ENCODE measurements around the gene ZNF609. TPM values are rescaled to one million over a fixed set of nuclear protein-coding genes. Genes with fewer than 3 reads are reported as not detected.

The ZNF609 gene
- total and polyA plus RNA-seq, 9 donors = 12.1 to 20.8 (median 16.9) TPM

GRCh38 chr15:64521201-64521600, 60.8 kb downstream of the ZNF609 start:
- WGBS (ENCODE audit: insufficient coverage) = no CpG with 5 or more reads among the region's 1 CpG
- no peak overlapping the region for H3K4me3 ChIP-seq (ENCODE audit: low read length)
- no peaks in the 10 kb centered on the region for H3K9me3 ChIP-seq (replicated peaks; ENCODE audit: control insufficient read depth, low read depth, low read length)
- H3K36me3 ChIP-seq (ENCODE audit: control insufficient read depth, insufficient read depth, low read length) = peaks cover 2% of the 10 kb centered on the region
- H3K4me1 ChIP-seq (ENCODE audit: control insufficient read depth, insufficient read depth, low read length) = peaks cover 9% of the 10 kb centered on the region
- H3K27me3 ChIP-seq (ENCODE audit: control insufficient read depth, insufficient read depth, low read length) = no peaks in the 10 kb centered on the region
- DNase-seq = peak; percentile 37
- H3K27ac ChIP-seq (ENCODE audit: low read length) = peak overlapping the region; percentile 53

DNA sequence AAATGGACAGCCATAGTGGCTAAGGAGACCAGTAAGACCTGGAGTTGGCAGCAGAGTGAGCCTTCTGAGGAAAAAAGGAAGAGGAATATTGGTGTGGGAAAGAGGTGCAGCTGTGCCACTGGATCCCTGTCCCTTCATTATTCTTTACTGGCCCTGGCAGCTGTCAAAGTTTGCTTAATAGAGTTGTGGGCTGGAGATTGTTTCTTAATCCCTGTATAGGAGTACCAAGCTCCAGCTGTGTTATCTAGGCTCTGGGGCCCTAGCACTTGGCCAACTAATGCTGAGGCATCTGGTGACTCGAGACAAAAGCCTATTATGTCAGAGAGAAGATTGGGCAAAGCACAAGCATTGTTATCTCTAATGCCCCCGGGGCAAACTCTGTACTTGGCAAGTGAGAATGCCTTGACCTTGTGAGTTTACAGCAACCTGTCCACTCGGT, 61.4 kb downstream of the ZNF609 start:
- WGBS (ENCODE audit: insufficient coverage) = 22% methylated on average over 1 of the region's 3 CpGs
- Histone ChIP-seq H3K36me3 (ENCODE audit: control insufficient read depth, insufficient read depth, low read length) (peaks cover 2% of the 10 kb centered on the region), H3K4me1 (ENCODE audit: control insufficient read depth, insufficient read depth, low read length) (peaks cover 9% of the 10 kb centered on the region), H3K27me3 (ENCODE audit: control insufficient read depth, insufficient read depth, low read length) (no peaks in the 10 kb centered on the region), H3K4me3 (ENCODE audit: low read length) (no peak overlapping the region), H3K9me3 (replicated peaks; ENCODE audit: control insufficient read depth, low read depth, low read length) (no peaks in the 10 kb centered on the region), H3K27ac (ENCODE audit: low read length) (peak overlapping the region; percentile 53)
- DNase-seq = peak; percentile 75

- Histone ChIP-seq H3K27me3 (ENCODE audit: control insufficient read depth, insufficient read depth, low read length) (no peaks in the 10 kb centered on the region), H3K4me3 (ENCODE audit: low read length) (no peak overlapping the region), H3K4me1 (ENCODE audit: control insufficient read depth, insufficient read depth, low read length) (peaks cover 9% of the 10 kb centered on the region), H3K36me3 (ENCODE audit: control insufficient read depth, insufficient read depth, low read length) (no peaks in the 10 kb centered on the region), H3K27ac (ENCODE audit: low read length) (no peak overlapping the region), H3K9me3 (replicated peaks; ENCODE audit: control insufficient read depth, low read depth, low read length) (no peaks in the 10 kb centered on the region)
- no CpG with 5 or more reads among the region's 1 CpG for WGBS (ENCODE audit: insufficient coverage)
- no peak for DNase-seq
These were observed 61.9 kb downstream of the ZNF609 start for GRCh38 chr15:64522226-64522823.

- Histone ChIP-seq H3K9me3 (replicated peaks; ENCODE audit: control insufficient read depth, low read depth, low read length) (no peaks in the 10 kb centered on the region), H3K27ac (ENCODE audit: low read length) (no peak overlapping the region), H3K4me3 (ENCODE audit: low read length) (no peak overlapping the region), H3K4me1 (ENCODE audit: control insufficient read depth, insufficient read depth, low read length) (peaks cover 9% of the 10 kb centered on the region), H3K36me3 (ENCODE audit: control insufficient read depth, insufficient read depth, low read length) (no peaks in the 10 kb centered on the region), H3K27me3 (ENCODE audit: control insufficient read depth, insufficient read depth, low read length) (no peaks in the 10 kb centered on the region)
- DNase-seq = no peak
- WGBS (ENCODE audit: insufficient coverage) = 94% methylated on average over 4 of the region's 5 CpGs
These were observed 62.9 kb downstream of the ZNF609 start for GRCh38 chr15:64523240-64523639.

- H3K9me3 ChIP-seq (replicated peaks; ENCODE audit: control insufficient read depth, low read depth, low read length) = no peaks in the 10 kb centered on the region
- no peak overlapping the region for H3K4me3 ChIP-seq (ENCODE audit: low read length)
- H3K27me3 ChIP-seq (ENCODE audit: control insufficient read depth, insufficient read depth, low read length) = no peaks in the 10 kb centered on the region
- H3K4me1 ChIP-seq (ENCODE audit: control insufficient read depth, insufficient read depth, low read length) = peaks cover 9% of the 10 kb centered on the region
- H3K27ac ChIP-seq (ENCODE audit: low read length) = no peak overlapping the region
- DNase-seq = no peak
- H3K36me3 ChIP-seq (ENCODE audit: control insufficient read depth, insufficient read depth, low read length) = peaks cover 4% of the 10 kb centered on the region
- WGBS (ENCODE audit: insufficient coverage) = no CpG with 5 or more reads among the region's 1 CpG
These were observed 64.4 kb downstream of the ZNF609 start for GRCh38 chr15:64524778-64525177.

- H3K27ac ChIP-seq (ENCODE audit: low read length) = no peak overlapping the region
- H3K9me3 ChIP-seq (replicated peaks; ENCODE audit: control insufficient read depth, low read depth, low read length) = no peaks in the 10 kb centered on the region
- H3K27me3 ChIP-seq (ENCODE audit: control insufficient read depth, insufficient read depth, low read length) = no peaks in the 10 kb centered on the region
- H3K36me3 ChIP-seq (ENCODE audit: control insufficient read depth, insufficient read depth, low read length) = peaks cover 4% of the 10 kb centered on the region
- no peak overlapping the region for H3K4me3 ChIP-seq (ENCODE audit: low read length)
- 83% methylated on average over 1 of the region's 8 CpGs for WGBS (ENCODE audit: insufficient coverage)
- DNase-seq = no peak
- peaks cover 9% of the 10 kb centered on the region for H3K4me1 ChIP-seq (ENCODE audit: control insufficient read depth, insufficient read depth, low read length)
These were observed 65.6 kb downstream of the ZNF609 start for GRCh38 chr15:64525828-64526530.

DNA sequence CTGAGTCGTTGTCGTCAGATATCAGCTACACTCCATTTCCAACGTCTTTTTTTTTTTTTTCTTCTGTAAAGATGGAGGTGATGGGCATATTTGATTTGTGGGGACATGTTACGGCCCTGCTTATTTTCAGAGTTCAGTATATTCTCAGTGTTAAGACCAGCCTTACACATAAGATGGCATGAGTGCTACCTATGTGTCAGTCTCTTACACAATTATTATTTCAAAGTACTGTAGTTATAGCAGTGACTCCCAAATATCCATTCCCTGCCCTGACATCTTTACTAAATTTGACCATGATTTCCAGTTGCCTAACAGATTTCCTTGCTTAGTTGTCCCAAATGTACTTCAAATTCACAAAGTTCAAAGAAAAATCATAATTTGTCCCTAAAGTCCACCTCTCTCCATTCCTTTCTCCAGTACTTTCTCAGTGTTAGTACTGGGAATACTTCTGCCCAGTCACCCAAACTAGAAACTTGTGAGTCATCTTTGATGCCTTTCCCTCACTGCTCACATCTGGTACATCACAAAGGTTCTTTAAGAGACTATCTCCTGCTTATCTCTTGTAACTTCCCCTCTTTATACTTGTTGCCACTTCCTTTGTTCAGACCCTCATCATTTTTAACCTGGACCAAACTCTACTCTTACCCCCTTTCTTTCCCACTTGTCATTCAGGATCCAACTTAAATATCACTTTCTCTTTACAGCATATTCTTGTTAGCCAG, 67.0 kb downstream of the ZNF609 start:
- no peak overlapping the region for H3K27ac ChIP-seq (ENCODE audit: low read length)
- no peak for DNase-seq
- H3K4me1 ChIP-seq (ENCODE audit: control insufficient read depth, insufficient read depth, low read length) = no peaks in the 10 kb centered on the region
- H3K36me3 ChIP-seq (ENCODE audit: control insufficient read depth, insufficient read depth, low read length) = peaks cover 4% of the 10 kb centered on the region
- H3K27me3 ChIP-seq (ENCODE audit: control insufficient read depth, insufficient read depth, low read length) = no peaks in the 10 kb centered on the region
- no CpG with 5 or more reads among the region's 4 CpGs for WGBS (ENCODE audit: insufficient coverage)
- H3K9me3 ChIP-seq (replicated peaks; ENCODE audit: control insufficient read depth, low read depth, low read length) = no peaks in the 10 kb centered on the region
- no peak overlapping the region for H3K4me3 ChIP-seq (ENCODE audit: low read length)

DNA sequence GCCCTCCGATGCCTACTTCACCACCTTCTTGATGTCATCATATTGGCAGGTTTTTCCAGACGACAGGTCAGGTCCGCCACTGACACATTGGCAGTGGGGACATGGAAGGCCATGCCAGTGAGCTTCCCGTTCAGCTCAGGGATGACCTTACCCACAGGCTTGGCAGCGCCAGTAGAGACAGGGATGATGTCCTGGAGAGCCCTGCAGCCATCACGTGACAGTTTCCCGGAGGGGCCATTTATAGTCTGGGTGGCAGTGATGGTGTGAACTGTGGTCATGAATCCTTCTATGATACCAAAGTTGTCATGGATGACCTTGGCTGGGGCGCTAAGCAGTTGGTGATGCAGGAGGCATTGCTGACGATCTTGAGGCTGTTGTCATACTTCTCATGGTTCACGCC, 68.5 kb downstream of the ZNF609 start:
- H3K9me3 ChIP-seq (replicated peaks; ENCODE audit: control insufficient read depth, low read depth, low read length) = no peaks in the 10 kb centered on the region
- H3K4me3 ChIP-seq (ENCODE audit: low read length) = no peak overlapping the region
- H3K27me3 ChIP-seq (ENCODE audit: control insufficient read depth, insufficient read depth, low read length) = no peaks in the 10 kb centered on the region
- WGBS (ENCODE audit: insufficient coverage) = 98% methylated on average over 10 of the region's 10 CpGs
- H3K27ac ChIP-seq (ENCODE audit: low read length) = no peak overlapping the region
- H3K36me3 ChIP-seq (ENCODE audit: control insufficient read depth, insufficient read depth, low read length) = peaks cover 4% of the 10 kb centered on the region
- DNase-seq = no peak
- H3K4me1 ChIP-seq (ENCODE audit: control insufficient read depth, insufficient read depth, low read length) = no peaks in the 10 kb centered on the region

- Histone ChIP-seq H3K9me3 (replicated peaks; ENCODE audit: control insufficient read depth, low read depth, low read length) (no peaks in the 10 kb centered on the region), H3K27ac (ENCODE audit: low read length) (no peak overlapping the region), H3K4me3 (ENCODE audit: low read length) (no peak overlapping the region), H3K27me3 (ENCODE audit: control insufficient read depth, insufficient read depth, low read length) (no peaks in the 10 kb centered on the region), H3K4me1 (ENCODE audit: control insufficient read depth, insufficient read depth, low read length) (no peaks in the 10 kb centered on the region), H3K36me3 (ENCODE audit: control insufficient read depth, insufficient read depth, low read length) (peaks cover 4% of the 10 kb centered on the region)
- no peak for DNase-seq
- WGBS (ENCODE audit: insufficient coverage) = no CpG with 5 or more reads among the region's 1 CpG
These were observed 70.1 kb downstream of the ZNF609 start for GRCh38 chr15:64530472-64530871.

DNA sequence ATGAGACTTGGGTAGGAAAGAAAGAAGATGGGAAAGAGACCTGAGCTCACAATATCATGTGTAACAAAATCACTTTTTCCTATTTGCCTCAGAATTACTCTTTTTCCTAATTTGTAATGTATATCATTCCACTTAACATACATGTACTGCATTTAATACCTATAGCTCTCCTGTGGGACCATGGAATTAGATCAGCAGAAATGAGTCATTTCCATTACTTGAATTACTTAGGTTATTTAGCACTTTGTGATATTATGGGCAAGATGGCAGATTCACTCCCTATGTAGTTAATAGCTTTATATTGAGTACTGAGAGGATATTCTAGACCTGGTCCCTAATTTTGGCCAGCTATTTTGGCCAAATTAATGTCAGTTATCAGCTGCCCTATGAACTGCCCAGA, 70.5 kb downstream of the ZNF609 start:
- Histone ChIP-seq H3K36me3 (ENCODE audit: control insufficient read depth, insufficient read depth, low read length) (peaks cover 4% of the 10 kb centered on the region), H3K27ac (ENCODE audit: low read length) (no peak overlapping the region), H3K27me3 (ENCODE audit: control insufficient read depth, insufficient read depth, low read length) (no peaks in the 10 kb centered on the region), H3K4me3 (ENCODE audit: low read length) (no peak overlapping the region), H3K9me3 (replicated peaks; ENCODE audit: control insufficient read depth, low read depth, low read length) (no peaks in the 10 kb centered on the region), H3K4me1 (ENCODE audit: control insufficient read depth, insufficient read depth, low read length) (no peaks in the 10 kb centered on the region)
- no peak for DNase-seq
